ENCODE data around the gene SCARF1. TPM values are rescaled to one million over a fixed set of nuclear protein-coding genes. Genes with fewer than 3 reads are reported as not detected.

SCARF1 gene

Small RNA genes within 50 kb of the gene (small RNA-seq; reads per million reads assigned to genes)
- gene RN7SL105P (ENCODE audit: low read depth) = not detected

Data from mesenchymal stem cell (in vitro differentiated cells and primary cell).